Nucleus accumbens (tissue), 56 donors: ENCODE measurements around the gene SLAMF1.
"Not testable (repeated sequence)": the region's sequence is repeated elsewhere in the genome, so short reads cannot be mapped to it uniquely, and the experiment has no call there.

ENCODE experiments used
- DNase-seq, 56 donors: peaks; one replicate each; lab custom pipeline; 2025; lab: John Stamatoyannopoulos, UW

The SLAMF1 gene

GRCh38 chr1:160646711-160647328 is at the start of gene SLAMF1:
TSS of gene SLAMF1 (minus strand) at chr1:160647044. CDS start at chr1:160646945, 99 bp downstream.
- no peak for DNase-seq

- not testable (repeated sequence) for DNase-seq
Measured at GRCh38 chr1:160692390-160692789, 45.5 kb upstream of the SLAMF1 start.

- no peak for DNase-seq
Measured at GRCh38 chr1:160685266-160685665, 38.4 kb upstream of the SLAMF1 start.

GRCh38 chr1:160682983-160683865 is 36.4 kb upstream of the SLAMF1 start:
- no peak for DNase-seq

- no peak for DNase-seq
Measured at GRCh38 chr1:160681891-160682140, 35.0 kb upstream of the SLAMF1 start.

GRCh38 chr1:160681066-160681890 is 34.4 kb upstream of the SLAMF1 start:
- DNase-seq = peak in 7 of 56 donors; percentile 2 to 21 (median 5)

GRCh38 chr1:160680399-160680798 is 33.6 kb upstream of the SLAMF1 start:
- no peak for DNase-seq

GRCh38 chr1:160679893-160680292 is 33.0 kb upstream of the SLAMF1 start:
- DNase-seq = no peak

GRCh38 chr1:160676869-160677597 is 30.2 kb upstream of the SLAMF1 start:
- no peak for DNase-seq

- DNase-seq = peak in 35 of 56 donors; percentile 0 to 69 (median 23)
Measured at GRCh38 chr1:160675641-160676410, 29.0 kb upstream of the SLAMF1 start.

GRCh38 chr1:160674415-160674814 is 27.6 kb upstream of the SLAMF1 start:
- no peak for DNase-seq

- DNase-seq = no peak
Measured at GRCh38 chr1:160672789-160673695, 26.2 kb upstream of the SLAMF1 start.

- DNase-seq = no peak
Measured at GRCh38 chr1:160671603-160672517, 25.0 kb upstream of the SLAMF1 start.

- no peak for DNase-seq
Measured at GRCh38 chr1:160670701-160671100, 23.9 kb upstream of the SLAMF1 start.

GRCh38 chr1:160669802-160670201 is 23.0 kb upstream of the SLAMF1 start:
- DNase-seq = no peak

GRCh38 chr1:160669276-160669675 is 22.4 kb upstream of the SLAMF1 start:
- DNase-seq = no peak

GRCh38 chr1:160667896-160668295 is 21.1 kb upstream of the SLAMF1 start:
- no peak for DNase-seq

- no peak for DNase-seq
Measured at GRCh38 chr1:160666079-160666442, 19.2 kb upstream of the SLAMF1 start.
